GM10266 (cell line): ENCODE data around the gene IZUMO1R.

Experiments used
- DNase-seq: peaks from one replicate; pipeline ENCODE4 v3.0.0; 2012; ENCODE audit errors: extremely low spot score
- TF ChIP-seq, protein P1 (sequence below): IDR thresholded peaks from 2 replicates; pipeline ENCODE4 v1.5.1; 2012; ENCODE audit warnings: mild to moderate bottlenecking, low read depth; ENCODE audit not compliant: control insufficient read depth, insufficient read depth; ENCODE audit errors: missing control alignments

Gene IZUMO1R

DNA sequence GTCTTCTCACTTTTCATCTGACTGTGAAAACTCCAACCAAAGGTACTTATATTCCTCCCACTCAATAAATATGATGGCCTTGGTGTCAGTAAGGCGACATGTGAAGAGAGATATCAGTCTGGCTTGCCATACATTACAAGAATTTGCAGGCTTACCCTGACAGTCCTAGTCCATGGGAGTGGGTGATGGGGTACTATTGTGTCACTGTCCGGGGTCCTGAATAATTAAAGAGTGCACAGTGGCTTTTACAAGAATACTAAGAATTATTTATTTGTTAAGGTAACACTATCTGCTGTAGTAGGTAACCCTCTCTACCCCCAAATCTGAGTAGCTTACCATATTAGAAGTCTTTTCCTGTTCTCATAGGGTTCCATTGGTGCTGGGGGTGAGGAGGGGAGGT lies 23.1 kb upstream of the IZUMO1R start:
- TF ChIP-seq, protein P1, sequence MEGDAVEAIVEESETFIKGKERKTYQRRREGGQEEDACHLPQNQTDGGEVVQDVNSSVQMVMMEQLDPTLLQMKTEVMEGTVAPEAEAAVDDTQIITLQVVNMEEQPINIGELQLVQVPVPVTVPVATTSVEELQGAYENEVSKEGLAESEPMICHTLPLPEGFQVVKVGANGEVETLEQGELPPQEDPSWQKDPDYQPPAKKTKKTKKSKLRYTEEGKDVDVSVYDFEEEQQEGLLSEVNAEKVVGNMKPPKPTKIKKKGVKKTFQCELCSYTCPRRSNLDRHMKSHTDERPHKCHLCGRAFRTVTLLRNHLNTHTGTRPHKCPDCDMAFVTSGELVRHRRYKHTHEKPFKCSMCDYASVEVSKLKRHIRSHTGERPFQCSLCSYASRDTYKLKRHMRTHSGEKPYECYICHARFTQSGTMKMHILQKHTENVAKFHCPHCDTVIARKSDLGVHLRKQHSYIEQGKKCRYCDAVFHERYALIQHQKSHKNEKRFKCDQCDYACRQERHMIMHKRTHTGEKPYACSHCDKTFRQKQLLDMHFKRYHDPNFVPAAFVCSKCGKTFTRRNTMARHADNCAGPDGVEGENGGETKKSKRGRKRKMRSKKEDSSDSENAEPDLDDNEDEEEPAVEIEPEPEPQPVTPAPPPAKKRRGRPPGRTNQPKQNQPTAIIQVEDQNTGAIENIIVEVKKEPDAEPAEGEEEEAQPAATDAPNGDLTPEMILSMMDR, result no peak
- no peak for DNase-seq

DNA sequence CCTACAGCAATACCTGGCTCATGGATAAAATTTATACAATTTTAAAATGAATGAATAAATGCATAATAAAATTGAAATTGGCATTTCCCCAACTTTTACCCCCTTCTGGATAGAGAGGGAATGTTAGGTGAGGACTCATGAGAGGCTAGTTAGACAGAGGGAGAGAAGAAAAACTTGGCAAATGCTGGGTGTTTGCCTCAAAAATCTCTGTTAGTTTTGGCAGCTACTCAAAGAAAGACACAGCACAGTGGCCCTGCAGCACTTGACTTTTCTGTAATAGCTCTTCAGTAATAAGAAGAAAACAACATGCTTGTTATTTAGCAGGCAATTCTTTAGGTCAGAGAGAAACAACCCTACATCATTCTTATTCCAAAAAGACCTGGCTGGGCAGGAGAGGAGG lies 20.7 kb upstream of the IZUMO1R start:
- DNase-seq, result no peak
- TF ChIP-seq, protein P1, result no peak

DNA sequence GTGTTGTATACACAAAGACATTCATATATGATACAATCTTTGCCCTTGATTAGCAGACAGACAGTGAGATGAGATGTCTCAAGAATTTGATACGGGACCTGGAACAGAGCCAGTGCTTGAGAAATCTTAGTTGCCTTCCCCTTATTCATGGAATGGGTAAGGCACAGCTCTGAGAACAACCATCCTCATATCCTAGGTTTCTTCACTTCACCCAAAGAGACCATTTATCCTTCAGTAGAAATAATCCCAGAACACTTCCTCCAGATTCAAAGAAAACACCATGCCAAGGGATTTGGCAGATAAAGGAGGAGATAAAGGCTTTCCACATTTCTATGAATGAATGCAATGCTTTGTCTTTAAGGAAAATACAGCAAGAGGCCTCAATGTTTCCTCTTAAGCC lies 8.8 kb upstream of the IZUMO1R start:
- DNase-seq, result no peak
- TF ChIP-seq, protein P1, result no peak

DNA sequence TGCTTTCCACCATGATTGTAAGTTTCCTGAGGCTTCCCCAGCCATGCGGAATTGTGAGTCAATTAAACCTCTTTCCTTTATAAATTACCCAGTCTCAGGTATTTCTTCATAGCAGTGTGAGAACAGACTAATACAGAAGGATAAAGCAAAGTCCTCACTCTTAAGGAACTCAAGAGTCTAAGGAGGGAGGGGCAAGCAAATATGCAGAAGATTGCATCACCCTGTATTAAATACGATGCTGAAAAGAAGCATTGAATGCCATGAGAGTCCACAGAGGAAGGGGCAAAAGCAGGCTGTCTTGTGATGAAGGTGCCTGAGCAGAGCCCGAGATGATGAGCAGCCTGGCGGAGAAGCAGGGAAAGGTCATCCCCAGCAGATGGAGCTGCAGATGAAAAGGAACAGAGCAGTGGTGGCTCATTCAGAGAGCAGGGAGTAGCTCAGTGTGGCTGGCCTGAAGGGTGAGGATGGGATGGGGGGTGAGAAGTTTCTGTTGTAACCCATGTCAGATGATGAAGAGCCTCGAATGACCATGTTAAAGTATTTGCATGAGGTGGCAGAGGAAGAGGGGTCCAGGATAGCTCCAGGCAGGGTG lies 6.3 kb upstream of the IZUMO1R start:
- DNase-seq, result no peak
- TF ChIP-seq, protein P1, result no peak

DNA sequence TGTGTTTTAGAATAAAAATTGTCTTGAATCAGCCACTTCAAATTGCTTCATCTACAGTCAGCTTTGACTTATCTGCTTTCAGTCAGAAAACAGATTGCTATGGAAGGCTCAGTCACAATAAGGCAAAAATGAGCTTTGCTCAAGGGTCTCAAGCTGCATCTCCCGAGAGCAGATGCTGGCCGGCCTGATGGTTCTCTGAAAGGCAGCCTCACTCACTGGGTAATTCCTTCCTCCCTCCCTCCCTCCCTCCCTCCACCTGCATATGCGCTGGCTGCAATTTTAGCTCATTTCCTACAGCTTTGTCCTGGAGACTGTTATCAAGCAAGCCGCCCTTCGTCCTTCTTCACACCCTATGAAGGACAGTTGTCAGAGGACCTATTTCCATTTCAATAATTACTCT lies 1.6 kb upstream of the IZUMO1R start:
- DNase-seq, result no peak
- TF ChIP-seq, protein P1, result no peak

DNA sequence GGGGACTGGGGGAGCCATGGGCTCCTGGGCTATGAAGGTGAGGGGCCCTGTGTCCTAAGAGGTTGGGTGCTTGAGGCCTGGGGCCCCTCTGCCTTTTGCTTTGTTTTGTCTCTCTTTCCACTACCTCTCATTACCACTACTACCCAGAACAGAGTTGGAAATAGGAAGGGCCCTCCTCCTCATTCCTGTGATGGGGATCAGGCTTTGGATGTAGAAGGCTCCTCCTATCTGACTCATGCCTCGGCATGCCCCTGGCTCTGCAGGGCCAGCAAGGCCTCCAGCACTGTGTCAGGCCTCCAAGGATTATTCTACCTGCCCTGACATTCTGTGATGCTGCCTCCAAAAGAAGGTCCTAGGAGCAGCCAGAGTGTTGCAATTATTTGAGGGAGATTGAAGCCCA lies 766 bp downstream of the IZUMO1R start:
- no peak for DNase-seq
- TF ChIP-seq, protein P1, result no peak

DNA sequence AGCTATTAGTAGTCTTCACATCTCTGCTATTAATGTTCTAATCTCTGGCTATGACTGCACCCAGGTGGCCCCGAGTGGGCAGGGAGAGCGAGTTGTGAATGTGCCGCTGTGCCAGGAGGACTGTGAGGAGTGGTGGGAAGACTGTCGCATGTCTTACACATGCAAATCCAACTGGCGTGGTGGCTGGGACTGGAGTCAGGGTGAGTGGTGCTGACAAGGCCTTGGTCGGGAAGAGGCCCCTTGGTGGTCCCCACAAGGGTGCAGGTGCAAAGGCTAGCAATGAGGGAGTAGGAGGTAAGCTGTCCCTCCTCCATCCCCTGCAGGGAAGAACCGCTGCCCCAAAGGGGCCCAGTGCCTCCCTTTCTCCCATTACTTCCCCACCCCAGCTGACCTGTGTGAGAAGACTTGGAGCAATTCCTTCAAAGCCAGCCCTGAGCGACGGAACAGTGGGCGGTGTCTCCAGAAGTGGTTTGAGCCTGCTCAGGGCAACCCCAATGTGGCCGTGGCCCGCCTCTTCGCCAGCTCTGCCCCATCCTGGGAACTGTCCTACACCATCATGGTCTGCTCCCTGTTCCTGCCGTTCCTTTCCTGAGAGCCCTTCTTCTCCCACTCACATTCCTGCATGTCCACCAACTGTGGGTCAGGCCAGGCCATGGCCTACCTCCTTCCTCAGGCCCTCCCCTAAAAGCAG lies 2.9 kb downstream of the IZUMO1R start:
- no peak for DNase-seq
- TF ChIP-seq, protein P1, result no peak
